ENCODE data around the gene IGSF5.

Gene IGSF5

GRCh38 chr21:39825250-39825649 is 80.3 kb downstream of the IGSF5 start:
- no peak for DNase-seq (ENCODE audit: low spot score)

GRCh38 chr21:39834543-39834942 is 89.6 kb downstream of the IGSF5 start:
- no peak for DNase-seq (ENCODE audit: low spot score)

GRCh38 chr21:39837861-39838359 is 92.9 kb downstream of the IGSF5 start:
- no peak for DNase-seq (ENCODE audit: low spot score)

- DNase-seq (ENCODE audit: low spot score), result no peak
Measured at GRCh38 chr21:39840373-39841097, 95.6 kb downstream of the IGSF5 start.

- no peak for DNase-seq (ENCODE audit: low spot score)
Measured at GRCh38 chr21:39842741-39843459, 97.9 kb downstream of the IGSF5 start.

- DNase-seq (ENCODE audit: low spot score), result no peak
Measured at GRCh38 chr21:39843483-39843882, 98.5 kb downstream of the IGSF5 start.

GRCh38 chr21:39843916-39844315 is 98.9 kb downstream of the IGSF5 start:
- no peak for DNase-seq (ENCODE audit: low spot score)

- DNase-seq (ENCODE audit: low spot score), result no peak
Measured at GRCh38 chr21:39845571-39846130, 100.7 kb downstream of the IGSF5 start.

GRCh38 chr21:39847877-39848276 is 102.9 kb downstream of the IGSF5 start:
- no peak for DNase-seq (ENCODE audit: low spot score)

GRCh38 chr21:39849014-39849655 is 104.2 kb downstream of the IGSF5 start:
- DNase-seq (ENCODE audit: low spot score), result no peak

GRCh38 chr21:39850333-39850732 is 105.3 kb downstream of the IGSF5 start:
- no peak for DNase-seq (ENCODE audit: low spot score)

- no peak for DNase-seq (ENCODE audit: low spot score)
Measured at GRCh38 chr21:39851002-39851618, 106.1 kb downstream of the IGSF5 start.
